ENCODE results near the gene CNTNAP3B.
"Not testable (repeated sequence)": the region's sequence is repeated elsewhere in the genome, so short reads cannot be mapped to it uniquely, and the experiment has no call there.

Gene CNTNAP3B

GRCh38 chr9:41974906-41975305, 154.3 kb downstream of the CNTNAP3B start:
- DNase-seq: not testable (repeated sequence)

GRCh38 chr9:41953007-41953406, 176.2 kb downstream of the CNTNAP3B start:
- DNase-seq: not testable (repeated sequence)

DNA sequence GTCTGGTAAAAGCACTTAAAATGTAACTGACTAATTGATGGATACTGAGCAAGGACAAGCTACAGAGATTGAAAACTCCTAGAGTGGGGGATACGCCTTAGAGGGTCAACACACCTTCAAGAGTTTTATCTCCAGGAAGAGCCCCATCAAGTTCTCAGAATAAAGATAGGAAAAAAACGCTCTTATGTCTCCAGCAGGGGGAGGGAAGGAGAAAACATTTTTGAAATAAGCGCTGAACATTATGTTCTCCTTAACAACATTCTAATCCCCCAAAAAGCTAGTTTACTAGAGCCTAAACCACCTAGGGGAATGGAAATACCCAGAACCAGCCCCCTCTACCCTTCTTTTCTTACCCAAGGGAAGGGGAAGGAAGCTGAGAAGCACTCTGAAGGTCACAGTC, 187.5 kb downstream of the CNTNAP3B start:
- not testable (repeated sequence) for DNase-seq

DNA sequence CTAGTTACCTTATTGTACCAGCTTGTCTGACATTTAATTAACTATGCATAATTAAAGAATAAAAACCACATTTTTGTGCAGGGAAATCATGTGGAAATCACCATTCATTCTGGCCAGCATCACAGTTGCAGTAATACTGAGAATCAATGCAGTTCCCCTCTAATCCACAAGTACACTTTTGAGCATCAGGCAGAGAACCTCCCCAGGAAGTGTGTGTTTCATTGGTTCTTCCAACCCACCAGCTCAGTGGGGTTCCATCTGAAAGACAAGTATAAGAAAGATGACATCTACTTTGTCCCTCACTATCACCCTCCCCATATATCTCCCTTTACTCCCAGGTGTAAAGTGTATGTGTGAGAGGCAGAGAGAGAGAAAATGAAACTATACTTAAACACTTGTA, 191.1 kb downstream of the CNTNAP3B start:
- DNase-seq: not testable (repeated sequence)

GRCh38 chr9:41935727-41936126, 193.5 kb downstream of the CNTNAP3B start:
- not testable (repeated sequence) for DNase-seq

DNA sequence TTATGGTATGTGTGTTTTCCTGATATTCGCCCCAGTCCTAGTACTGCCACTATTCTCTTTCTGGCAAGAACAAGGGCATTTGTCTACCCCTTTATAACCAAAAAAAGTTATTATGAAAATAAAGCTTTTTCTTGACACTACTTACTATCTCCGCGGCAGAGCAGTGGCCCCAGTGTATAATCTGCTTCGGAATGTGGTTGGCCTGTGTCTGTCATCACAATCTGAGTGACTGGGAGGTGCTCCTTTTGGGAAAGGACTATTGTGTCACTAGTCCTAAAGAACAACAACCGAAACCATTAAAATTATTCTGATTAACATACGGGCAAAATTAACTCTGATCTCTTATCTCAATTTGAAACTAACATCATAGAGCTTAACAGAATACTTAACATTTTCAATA, 200.1 kb downstream of the CNTNAP3B start:
- DNase-seq: not testable (repeated sequence)

DNA sequence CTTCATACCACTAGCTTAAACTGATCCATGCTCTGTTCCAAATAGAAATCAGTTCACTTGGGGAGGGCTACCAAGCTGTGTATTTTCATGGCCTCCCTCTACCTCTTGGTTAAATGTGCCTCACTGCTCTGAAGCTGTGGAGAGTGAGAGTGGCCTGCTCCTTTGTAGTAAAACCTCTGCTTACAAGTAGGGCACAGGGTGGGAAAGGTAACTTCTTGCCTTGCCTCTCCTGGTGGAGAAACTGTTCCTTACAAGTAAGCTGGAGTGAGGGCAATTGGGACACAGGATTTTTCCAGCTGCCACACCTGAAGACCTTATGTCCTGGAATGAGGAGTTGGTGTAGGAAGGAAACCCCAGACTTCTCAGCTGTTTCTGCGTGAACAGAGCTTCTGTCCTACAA, 211.9 kb downstream of the CNTNAP3B start:
- not testable (repeated sequence) for DNase-seq

GRCh38 chr9:41905488-41905887, 223.7 kb downstream of the CNTNAP3B start:
- DNase-seq: not testable (repeated sequence)

DNA sequence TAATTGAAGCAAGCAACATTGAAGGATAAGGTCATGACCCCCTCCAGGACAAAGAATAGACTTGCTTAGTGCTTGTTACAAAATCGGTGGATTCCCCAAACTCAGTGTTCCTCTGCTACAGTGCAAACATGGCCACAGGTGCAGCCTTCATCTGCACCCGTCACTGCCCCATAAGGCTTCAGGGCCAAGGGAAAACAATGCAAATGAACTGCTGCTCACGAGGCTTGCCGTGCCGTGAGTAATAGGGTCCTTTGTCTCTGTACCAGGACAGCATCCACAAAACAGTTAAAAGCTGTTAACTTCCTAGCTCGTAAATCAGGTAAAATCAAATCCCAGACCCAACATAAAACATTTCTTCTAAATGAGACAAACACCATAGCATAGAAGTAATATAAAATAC, 226.5 kb downstream of the CNTNAP3B start:
- not testable (repeated sequence) for DNase-seq

DNA sequence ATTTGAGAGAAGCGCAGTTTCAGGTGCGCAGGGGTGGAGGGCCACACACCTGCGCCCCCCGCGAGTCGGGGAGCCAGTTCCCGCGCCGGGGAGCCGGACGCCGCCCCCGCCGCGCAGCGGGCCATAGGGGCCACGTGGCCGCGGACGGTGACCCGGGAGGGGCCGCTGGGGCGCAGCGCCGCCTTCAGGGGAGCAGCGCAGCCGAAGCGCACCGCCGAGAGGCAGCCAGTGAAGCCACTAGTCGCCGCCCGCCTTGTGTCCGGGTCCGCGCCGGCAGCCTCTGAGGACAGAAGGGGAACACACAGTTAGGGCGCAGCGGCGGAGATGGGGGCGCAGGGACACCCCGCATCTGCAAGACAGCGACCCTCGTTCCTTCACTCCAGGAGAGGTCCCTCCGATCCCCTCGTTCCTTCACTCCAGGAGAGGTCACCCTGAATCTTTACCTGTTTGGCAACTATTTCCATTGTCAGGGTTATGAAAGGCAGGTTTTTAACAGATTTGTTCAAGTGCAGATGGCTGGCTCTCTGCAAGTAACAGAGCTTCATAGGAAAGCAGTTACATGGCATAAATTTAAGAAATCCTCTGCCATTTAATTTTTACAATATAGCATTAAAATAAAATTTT, 230.4 kb downstream of the CNTNAP3B start:
- not testable (repeated sequence) for DNase-seq

DNA sequence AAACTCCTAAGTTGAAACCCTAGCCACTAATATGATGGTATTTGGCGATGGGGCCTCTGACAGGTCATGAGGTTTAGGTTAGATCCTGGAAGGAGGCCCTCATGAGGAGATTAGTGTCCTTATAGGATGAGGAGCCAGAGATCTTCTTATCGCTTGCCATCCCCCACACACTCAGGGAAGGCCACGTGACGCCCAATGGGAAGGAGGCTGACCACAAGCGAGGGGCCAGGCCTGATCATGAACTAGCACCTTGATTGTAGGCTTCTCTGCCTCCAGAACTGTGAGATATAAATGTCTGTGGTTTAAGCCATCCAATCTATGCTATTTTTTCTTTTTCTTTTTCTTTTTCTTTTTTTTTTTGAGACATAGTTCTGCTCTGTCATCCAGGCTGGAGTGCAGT, 254.7 kb downstream of the CNTNAP3B start:
- DNase-seq: not testable (repeated sequence)

GRCh38 chr9:41855422-41855821, 273.8 kb downstream of the CNTNAP3B start:
- not testable (repeated sequence) for DNase-seq

- not testable (repeated sequence) for DNase-seq
Observed at GRCh38 chr9:41851848-41852740, 277.1 kb downstream of the CNTNAP3B start.

DNA sequence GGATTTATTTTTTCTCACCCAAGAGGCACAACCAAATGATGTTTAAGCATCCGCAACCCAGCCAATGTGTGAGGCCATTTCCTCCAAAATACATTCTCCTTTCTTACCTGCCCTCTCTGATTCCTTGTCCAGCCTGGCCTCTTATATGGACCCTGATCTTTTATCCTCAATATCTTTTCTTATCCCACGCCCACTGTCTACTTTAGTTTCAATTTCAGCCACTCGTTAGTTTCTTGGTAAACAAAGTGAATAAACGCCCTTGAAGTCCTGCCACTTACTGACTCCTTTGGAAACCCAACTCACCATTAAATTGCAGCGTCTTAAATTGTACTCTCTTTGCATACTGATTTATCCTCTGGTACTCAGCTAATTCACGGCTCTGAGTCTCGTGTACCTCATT, 281.4 kb downstream of the CNTNAP3B start:
- not testable (repeated sequence) for DNase-seq

All from stimulated activated naive CD4-positive, alpha-beta T cell treated with Interleukin-2 at 50 U/mL for 16 hours (primary cell).